Common myeloid progenitor, CD34-positive (primary cell): ENCODE results near the gene TPGS2.

Source experiments
- CTCF ChIA-PET: fragments of 350-600 bp; sonication (Branson Sonifier 250); formaldehyde crosslinking; loops from one replicate; lab custom pipeline; 2021; ENCODE audit warnings: antibody characterized with exemption; lab: Charles Lee
- POLR2A ChIA-PET: fragments of 350-600 bp; sonication (Branson Sonifier 250); formaldehyde crosslinking; loops from one replicate; lab custom pipeline; 2021; ENCODE audit warnings: antibody characterized with exemption; lab: Charles Lee
- DNase-seq, 3 donors: peaks; one replicate each; pipeline versions ENCODE4 v3.0.0 to v3.0.0-alpha.2; 2013
- H3K27ac ChIP-seq, 2 experiments: 1 replicate in 1 of 2; 2 replicates in 1 of 2; pipeline ENCODE4 v1.7.0; 2013; ENCODE audit warnings: inconsistent platforms in 2 of 2, low read length in 2 of 2, mild to moderate bottlenecking in 2 of 2, low read depth in 1 of 2, moderate library complexity in 1 of 2; ENCODE audit not compliant: severe bottlenecking in 2 of 2, insufficient read depth in 1 of 2, poor library complexity in 1 of 2
- H3K27me3 ChIP-seq, 5 experiments: replicated peaks in 2 of 5; 1 replicate in 3 of 5; 2 replicates in 2 of 5; pipeline versions ENCODE4 v1.6.1 to v1.7.0; 2013; ENCODE audit warnings: low read length in 4 of 5, mild to moderate bottlenecking in 2 of 5, moderate library complexity in 2 of 5, inconsistent platforms in 1 of 5; ENCODE audit not compliant: insufficient read depth in 5 of 5, control insufficient read depth in 4 of 5
- H3K36me3 ChIP-seq, 4 experiments: 1 replicate in 2 of 4; 2 replicates in 2 of 4; pipeline versions ENCODE4 v1.6.1 to v1.7.0; 2013; ENCODE audit warnings: low read length in 3 of 4, control low read depth in 1 of 4, mild to moderate bottlenecking in 1 of 4; ENCODE audit not compliant: control insufficient read depth in 4 of 4, insufficient read depth in 4 of 4
- H3K4me1 ChIP-seq, 4 experiments: 1 replicate in 3 of 4; 2 replicates in 1 of 4; pipeline versions ENCODE4 v1.6.1 to v1.7.1; 2013; ENCODE audit warnings: low read length in 3 of 4, mild to moderate bottlenecking in 3 of 4, control low read depth in 1 of 4, inconsistent platforms in 1 of 4, moderate library complexity in 1 of 4; ENCODE audit not compliant: control insufficient read depth in 4 of 4, insufficient read depth in 4 of 4; ENCODE audit errors: control extremely low read depth in 1 of 4
- H3K4me3 ChIP-seq, 7 experiments: 1 replicate in 4 of 7; 2 replicates in 3 of 7; pipeline versions ENCODE4 v1.5.1 to v1.7.0; 2013; ENCODE audit warnings: mild to moderate bottlenecking in 7 of 7, low read length in 6 of 7, moderate library complexity in 6 of 7, inconsistent platforms in 2 of 7, low read depth in 2 of 7, control low read depth in 1 of 7; ENCODE audit not compliant: insufficient read depth in 4 of 7, control insufficient read depth in 1 of 7; ENCODE audit errors: extremely low read depth in 1 of 7
- H3K9me3 ChIP-seq, 5 experiments: 1 replicate in 4 of 5; 2 replicates in 1 of 5; pipeline versions ENCODE4 v1.6.1 to v1.7.1; 2013; ENCODE audit warnings: low read length in 4 of 5, mild to moderate bottlenecking in 2 of 5, inconsistent platforms in 1 of 5, low read depth in 1 of 5, moderate library complexity in 1 of 5; ENCODE audit not compliant: control insufficient read depth in 4 of 5, insufficient read depth in 2 of 5; ENCODE audit errors: control extremely low read depth in 1 of 5
- WGBS: methylation state at CpG from one replicate; pipeline ENCODE4 v1.1.5; 2013; ENCODE audit not compliant: insufficient coverage; 5-methylcytosine and 5-hydroxymethylcytosine counted together

TPGS2 gene

GRCh38 chr18:36761186-36761698, 67.6 kb downstream of the TPGS2 start:
- WGBS: 98% methylated on average over 12 of the region's 12 CpGs
- Histone ChIP-seq H3K27me3 (peaks cover 0 to 3% (median 0%) of the 10 kb centered on the region in 5 experiments), H3K9me3 (no peaks in the 10 kb centered on the region), H3K27ac (no peak overlapping the region), H3K4me3 (no peak overlapping the region), H3K36me3 (no peaks in the 10 kb centered on the region), H3K4me1 (no peaks in the 10 kb centered on the region)
- POLR2A ChIA-PET: no interaction called here
- DNase-seq: no peak
- CTCF ChIA-PET: no interaction called here

- H3K27ac ChIP-seq: no peak overlapping the region
- H3K4me3 ChIP-seq: no peak overlapping the region
- peaks cover 0 to 3% (median 0%) of the 10 kb centered on the region in 5 experiments for H3K27me3 ChIP-seq
- no peaks in the 10 kb centered on the region for H3K36me3 ChIP-seq
- WGBS: 99% methylated on average over 28 of the region's 29 CpGs
- no peaks in the 10 kb centered on the region for H3K9me3 ChIP-seq
- no peaks in the 10 kb centered on the region for H3K4me1 ChIP-seq
- DNase-seq: no peak
- ChIA-PET POLR2A (no interaction called here), CTCF (no interaction called here)
Measured at GRCh38 chr18:36760598-36760997, 68.2 kb downstream of the TPGS2 start.

GRCh38 chr18:36759167-36759776, 69.5 kb downstream of the TPGS2 start:
- Histone ChIP-seq H3K4me3 (no peak overlapping the region), H3K27ac (no peak overlapping the region), H3K4me1 (no peaks in the 10 kb centered on the region), H3K36me3 (no peaks in the 10 kb centered on the region), H3K9me3 (no peaks in the 10 kb centered on the region), H3K27me3 (peaks cover 0 to 3% (median 0%) of the 10 kb centered on the region in 5 experiments)
- POLR2A ChIA-PET: no interaction called here
- DNase-seq: no peak
- CTCF ChIA-PET: no interaction called here
- WGBS: 89% methylated on average over 5 of the region's 6 CpGs

- whole genome bisulfite sequencing: 95% methylated on average over 10 of the region's 10 CpGs
- Histone ChIP-seq H3K9me3 (no peaks in the 10 kb centered on the region), H3K27me3 (peaks cover 0 to 3% (median 0%) of the 10 kb centered on the region in 5 experiments), H3K36me3 (no peaks in the 10 kb centered on the region), H3K27ac (no peak overlapping the region), H3K4me3 (no peak overlapping the region), H3K4me1 (no peaks in the 10 kb centered on the region)
- ChIA-PET CTCF (no interaction called here), POLR2A (no interaction called here)
- no peak for DNase-seq
Measured at GRCh38 chr18:36758623-36759022, 70.2 kb downstream of the TPGS2 start.

- Histone ChIP-seq H3K27ac (no peak overlapping the region), H3K9me3 (no peaks in the 10 kb centered on the region), H3K27me3 (peaks cover 0 to 3% (median 0%) of the 10 kb centered on the region in 5 experiments), H3K4me1 (no peaks in the 10 kb centered on the region), H3K36me3 (no peaks in the 10 kb centered on the region), H3K4me3 (no peak overlapping the region)
- no peak for DNase-seq
- POLR2A ChIA-PET: no interaction called here
- CTCF ChIA-PET: interaction anchor here (1.0 kb wide), 1 partner anchor 71 kb away, joined by 7 read pairs; no protein-coding TSS in a partner anchor
- no CpG with 5 or more reads among the region's 3 CpGs for WGBS
Measured at GRCh38 chr18:36757991-36758390, 70.8 kb downstream of the TPGS2 start.

- no peak overlapping the region for H3K27ac ChIP-seq
- no peaks in the 10 kb centered on the region for H3K9me3 ChIP-seq
- WGBS: 13% methylated on average over 1 of the region's 1 CpG
- POLR2A ChIA-PET: no interaction called here
- no peak overlapping the region for H3K4me3 ChIP-seq
- CTCF ChIA-PET: interaction anchor here (0.8 to 1.0 kb wide), 2 partner anchors 25 to 70 kb away, joined by 4 to 7 read pairs; no protein-coding TSS in a partner anchor
- H3K36me3 ChIP-seq: no peaks in the 10 kb centered on the region
- peak; percentile 19 to 33 (median 25) for DNase-seq
- peaks cover 0 to 3% (median 0%) of the 10 kb centered on the region in 5 experiments for H3K27me3 ChIP-seq
- H3K4me1 ChIP-seq: no peaks in the 10 kb centered on the region
Measured at GRCh38 chr18:36757081-36757480, 71.7 kb downstream of the TPGS2 start.

GRCh38 chr18:36756242-36756641, 72.6 kb downstream of the TPGS2 start:
- no peak overlapping the region for H3K27ac ChIP-seq
- no peaks in the 10 kb centered on the region for H3K4me1 ChIP-seq
- DNase-seq: no peak
- CTCF ChIA-PET: interaction anchor here (0.6 kb wide), 1 partner anchor 68 kb away, joined by 3 read pairs; no protein-coding TSS in a partner anchor
- no peaks in the 10 kb centered on the region for H3K36me3 ChIP-seq
- H3K27me3 ChIP-seq: peaks cover 0 to 3% (median 0%) of the 10 kb centered on the region in 5 experiments
- POLR2A ChIA-PET: no interaction called here
- 100% methylated on average over 3 of the region's 4 CpGs for WGBS
- H3K4me3 ChIP-seq: no peak overlapping the region
- H3K9me3 ChIP-seq: no peaks in the 10 kb centered on the region
